Transverse colon (tissue), 4 donors: ENCODE data around the gene CADM1. TPM values are rescaled to one million over a fixed set of nuclear protein-coding genes. Genes with fewer than 3 reads are reported as not detected.

Source experiments
- DNase-seq: peaks from one replicate; pipeline ENCODE4 v3.0.0-alpha.2; 2019
- H3K27ac ChIP-seq, 4 donors: fragments of 200-600 bp; sonication (generic); 2 replicates each; pipeline ENCODE4 v1.5.1; 2016 to 2018; ENCODE audit warnings: inconsistent platforms in 4 of 4
- H3K27me3 ChIP-seq: fragments of 200-600 bp; sonication (generic); 2 replicates; pipeline ENCODE4 v1.5.1; 2017; ENCODE audit warnings: inconsistent platforms
- H3K36me3 ChIP-seq, 4 donors: fragments of 200-600 bp; sonication (generic); 2 replicates each; pipeline ENCODE4 v1.5.1; 2017 to 2019; ENCODE audit warnings: inconsistent platforms in 4 of 4
- H3K4me1 ChIP-seq, 4 donors: fragments of 200-600 bp; sonication (generic); 2 replicates each; pipeline ENCODE4 v1.5.1; 2017 to 2020; ENCODE audit warnings: inconsistent platforms in 4 of 4
- H3K4me3 ChIP-seq, 4 donors: fragments of 200-600 bp; sonication (generic); 1 replicate in 1 of 4; 2 replicates in 3 of 4; pipeline versions ENCODE4 v1.5.1 to v1.6.1; 2017 to 2019; ENCODE audit warnings: inconsistent platforms in 4 of 4
- H3K9me3 ChIP-seq, 2 donors: fragments of 200-600 bp; sonication (generic); 2 replicates each; pipeline ENCODE4 v1.5.1; 2017 to 2019; ENCODE audit warnings: inconsistent platforms in 2 of 2
- CTCF ChIP-seq, 5 experiments: fragments of 200-600 bp in 3 of 5; fragments of 450-650 bp in 2 of 5; sonication (generic) in 3 of 5; IDR thresholded peaks; 1 replicate in 2 of 5; 2 replicates in 3 of 5; pipeline ENCODE4 v1.5.1; 2016 to 2017; ENCODE audit warnings: antibody characterized with exemption in 5 of 5, inconsistent platforms in 3 of 5, mild to moderate bottlenecking in 2 of 5, moderate library complexity in 1 of 5
- EP300 ChIP-seq: sonication (generic); formaldehyde crosslinking; IDR thresholded peaks from one replicate; pipeline ENCODE4 v1.6.1; 2017; ENCODE audit warnings: antibody characterized with exemption, low read depth
- POLR2A ChIP-seq: fragments of 450-650 bp; IDR thresholded peaks from one replicate; pipeline ENCODE4 v1.6.1; 2016; ENCODE audit warnings: antibody characterized with exemption, mild to moderate bottlenecking, moderate library complexity
- POLR2AphosphoS5 ChIP-seq, 3 donors: sonication (generic); formaldehyde crosslinking; IDR thresholded peaks; one replicate each; pipeline ENCODE4 v1.6.1; 2016; ENCODE audit warnings: antibody characterized with exemption in 3 of 3
- WGBS, 2 donors: methylation state at CpG; one replicate each; pipeline ENCODE4 v1.1.5; 2018; ENCODE audit warnings: low coverage in 1 of 2; 5-methylcytosine and 5-hydroxymethylcytosine counted together
- in situ Hi-C, 4 donors: fragments of 200-750 bp; cut with MboI; loops; one replicate each; pipeline versions ENCODE4 v1.15.0 to v1.15.1; 2017; ENCODE audit warnings: low sequenced_read_pairs in 3 of 4, low pct_ligation_motif_present in 1 of 4, low pct_unique_long_range_greater_than_20kb in 1 of 4
- intact Hi-C: fragments of 100-400 bp; cut with DNase I; formaldehyde crosslinking; loops from one replicate; pipeline ENCODE4 v1.15.1; 2023; ENCODE audit warnings: low total_unique reads
- total RNA-seq, 4 donors: library from RNA; depleted of rRNA; stranded (reverse); fragments of >200 nt; gene quantifications; one replicate each; pipeline ENCODE4 v1.1.0, GENCODE V29; 2016

The CADM1 gene
- total RNA-seq, 4 donors from 2014 or later: 2.8 to 6.4 (median 3.7) TPM

DNA sequence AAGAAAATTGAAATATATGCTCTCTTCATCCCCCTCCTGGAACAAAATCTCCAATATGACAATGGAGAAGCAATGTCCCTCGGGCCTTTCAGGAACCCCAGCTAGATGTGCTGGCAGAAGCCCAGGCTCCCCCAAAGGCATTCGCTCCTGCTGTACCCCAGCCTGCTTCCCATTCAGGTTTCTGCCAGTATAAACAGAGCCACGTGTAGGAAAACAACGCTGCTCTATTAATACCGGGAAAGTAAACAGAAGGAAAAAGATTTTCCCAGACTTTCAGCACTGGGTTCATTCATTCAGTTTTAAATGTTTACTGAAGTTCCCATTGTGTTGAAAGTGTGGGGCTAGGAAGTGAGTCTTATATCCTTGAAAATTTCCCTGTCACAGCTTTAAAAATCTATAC lies 147.1 kb downstream of the CADM1 start:
- no peak for DNase-seq
- H3K4me3 ChIP-seq: no peak overlapping the region
- WGBS, 2 donors: 9 to 29% methylated on average over 3 to 5 of the region's 5 CpGs
- H3K36me3 ChIP-seq: no peaks in the 10 kb centered on the region
- intact Hi-C loops: no loop called here
- H3K9me3 ChIP-seq: no peaks in the 10 kb centered on the region
- no peak overlapping the region for H3K27ac ChIP-seq
- H3K27me3 ChIP-seq: no peaks in the 10 kb centered on the region
- TF ChIP-seq EP300 (no peak), CTCF (IDR thresholded peaks at IDR 0.05) (no peak), POLR2AphosphoS5 (IDR thresholded peaks at IDR 0.05) (no peak), POLR2A (no peak)
- no peaks in the 10 kb centered on the region for H3K4me1 ChIP-seq
- in situ Hi-C loops: no loop called here

GRCh38 chr11:115352805-115353485 lies 151.3 kb downstream of the CADM1 start:
- WGBS, 2 donors: 82 to 84% methylated on average over 5 to 6 of the region's 6 CpGs
- H3K4me1 ChIP-seq: no peaks in the 10 kb centered on the region
- in situ Hi-C loops: no loop called here
- H3K9me3 ChIP-seq: no peaks in the 10 kb centered on the region
- intact Hi-C loops: no loop called here
- no peaks in the 10 kb centered on the region for H3K36me3 ChIP-seq
- DNase-seq: no peak
- TF ChIP-seq CTCF (IDR thresholded peaks at IDR 0.05): no peak
- TF ChIP-seq POLR2A: no peak
- TF ChIP-seq EP300: no peak
- TF ChIP-seq POLR2AphosphoS5 (IDR thresholded peaks at IDR 0.05): no peak
- no peak overlapping the region for H3K27ac ChIP-seq
- H3K4me3 ChIP-seq: no peak overlapping the region
- no peaks in the 10 kb centered on the region for H3K27me3 ChIP-seq

- no peak overlapping the region for H3K27ac ChIP-seq
- no peaks in the 10 kb centered on the region for H3K36me3 ChIP-seq
- 60 to 74% methylated on average over 7 of the region's 7 CpGs for WGBS, 2 donors
- no peaks in the 10 kb centered on the region for H3K4me1 ChIP-seq
- H3K9me3 ChIP-seq: no peaks in the 10 kb centered on the region
- no peaks in the 10 kb centered on the region for H3K27me3 ChIP-seq
- H3K4me3 ChIP-seq: no peak overlapping the region
- TF ChIP-seq CTCF (IDR thresholded peaks at IDR 0.05): no peak
- no peak for TF ChIP-seq POLR2A
- no peak for TF ChIP-seq EP300
- TF ChIP-seq POLR2AphosphoS5 (IDR thresholded peaks at IDR 0.05): no peak
- intact Hi-C loops: no loop called here
- in situ Hi-C loops: loop anchor here (25.0 kb wide), 5 partner anchors 338 to 1338 kb away; no protein-coding TSS in a partner anchor
- DNase-seq: no peak
Observed at GRCh38 chr11:115349335-115350017, 154.7 kb downstream of the CADM1 start.

- DNase-seq: no peak
- WGBS, 2 donors: 87 to 90% methylated on average over 6 of the region's 6 CpGs
- Histone ChIP-seq H3K27ac (no peak overlapping the region), H3K27me3 (no peaks in the 10 kb centered on the region), H3K4me3 (no peak overlapping the region), H3K4me1 (no peaks in the 10 kb centered on the region), H3K9me3 (no peaks in the 10 kb centered on the region), H3K36me3 (no peaks in the 10 kb centered on the region)
- intact Hi-C loops (no loop called here), in situ Hi-C loops (loop anchor here (25.0 kb wide), 5 partner anchors 339 to 1339 kb away; no protein-coding TSS in a partner anchor)
- TF ChIP-seq EP300 (no peak), POLR2AphosphoS5 (IDR thresholded peaks at IDR 0.05) (no peak), POLR2A (no peak), CTCF (IDR thresholded peaks at IDR 0.05) (no peak)
Observed at GRCh38 chr11:115348416-115348815, 155.8 kb downstream of the CADM1 start.
